ENCODE measurements around the gene TMOD1. TPM values are rescaled to one million over a fixed set of nuclear protein-coding genes. Genes with fewer than 3 reads are reported as not detected.

TMOD1 gene
- total and polyA plus RNA-seq, 9 donors = 37.1 to 77.2 (median 64.0) TPM

DNA sequence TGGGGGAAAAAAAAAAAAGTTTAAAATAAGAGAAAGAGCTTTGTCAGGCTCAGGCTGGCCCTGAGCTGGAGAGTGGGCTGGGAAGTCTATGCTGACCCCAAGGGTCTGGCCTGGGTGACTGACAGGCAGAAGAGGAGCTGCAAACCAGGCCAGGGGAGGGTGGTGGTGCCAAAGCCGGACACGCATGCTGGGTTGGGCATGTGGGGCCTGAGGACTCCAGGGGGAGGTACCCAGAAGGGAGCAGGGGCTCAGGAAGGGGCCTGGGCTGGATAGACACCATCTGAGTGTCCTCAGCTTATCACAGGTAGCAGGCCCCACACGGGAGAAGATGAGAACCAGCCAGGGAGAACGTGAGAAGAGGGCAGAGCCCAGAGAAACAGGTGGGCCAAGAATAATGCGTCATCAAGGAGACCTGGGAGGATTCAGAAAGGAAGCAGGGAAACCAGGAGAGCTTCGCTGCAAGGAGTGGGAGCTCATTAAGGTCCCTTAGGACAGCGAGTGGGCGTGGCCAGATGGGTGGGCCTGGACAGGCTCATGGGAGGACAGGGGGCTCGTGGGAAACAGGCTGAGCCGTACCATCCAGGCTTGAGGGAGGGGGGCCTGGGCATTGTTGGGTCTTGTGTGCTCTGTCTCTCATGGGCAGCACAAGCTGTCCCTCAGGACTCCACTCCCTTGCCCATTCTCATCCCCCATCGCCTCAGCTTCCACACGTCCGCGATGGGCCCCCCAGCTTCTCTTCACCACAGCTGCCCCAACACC lies 16.0 kb downstream of the TMOD1 start:
- Histone ChIP-seq H3K4me1 (ENCODE audit: insufficient read depth) (peaks cover 33% of the 10 kb centered on the region), H3K27me3 (no peaks in the 10 kb centered on the region), H3K4me3 (no peak overlapping the region), H3K27ac (peak overlapping the region; percentile 64 to 66), H3K36me3 (no peaks in the 10 kb centered on the region), H3K9me3 (no peaks in the 10 kb centered on the region)
- no peak for DNase-seq
- intact Hi-C loops (cut with DNase I) = no loop called here
- no peak for TF ChIP-seq EP300 (IDR thresholded peaks at IDR 0.05)
- no peak for TF ChIP-seq POLR2A (IDR thresholded peaks at IDR 0.05)
- TF ChIP-seq, protein P1, sequence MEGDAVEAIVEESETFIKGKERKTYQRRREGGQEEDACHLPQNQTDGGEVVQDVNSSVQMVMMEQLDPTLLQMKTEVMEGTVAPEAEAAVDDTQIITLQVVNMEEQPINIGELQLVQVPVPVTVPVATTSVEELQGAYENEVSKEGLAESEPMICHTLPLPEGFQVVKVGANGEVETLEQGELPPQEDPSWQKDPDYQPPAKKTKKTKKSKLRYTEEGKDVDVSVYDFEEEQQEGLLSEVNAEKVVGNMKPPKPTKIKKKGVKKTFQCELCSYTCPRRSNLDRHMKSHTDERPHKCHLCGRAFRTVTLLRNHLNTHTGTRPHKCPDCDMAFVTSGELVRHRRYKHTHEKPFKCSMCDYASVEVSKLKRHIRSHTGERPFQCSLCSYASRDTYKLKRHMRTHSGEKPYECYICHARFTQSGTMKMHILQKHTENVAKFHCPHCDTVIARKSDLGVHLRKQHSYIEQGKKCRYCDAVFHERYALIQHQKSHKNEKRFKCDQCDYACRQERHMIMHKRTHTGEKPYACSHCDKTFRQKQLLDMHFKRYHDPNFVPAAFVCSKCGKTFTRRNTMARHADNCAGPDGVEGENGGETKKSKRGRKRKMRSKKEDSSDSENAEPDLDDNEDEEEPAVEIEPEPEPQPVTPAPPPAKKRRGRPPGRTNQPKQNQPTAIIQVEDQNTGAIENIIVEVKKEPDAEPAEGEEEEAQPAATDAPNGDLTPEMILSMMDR (IDR thresholded peaks at IDR 0.05) = no peak
- 81 to 89% (median 82%) methylated on average over 14 of the region's 14 CpGs for WGBS, 3 donors

DNA sequence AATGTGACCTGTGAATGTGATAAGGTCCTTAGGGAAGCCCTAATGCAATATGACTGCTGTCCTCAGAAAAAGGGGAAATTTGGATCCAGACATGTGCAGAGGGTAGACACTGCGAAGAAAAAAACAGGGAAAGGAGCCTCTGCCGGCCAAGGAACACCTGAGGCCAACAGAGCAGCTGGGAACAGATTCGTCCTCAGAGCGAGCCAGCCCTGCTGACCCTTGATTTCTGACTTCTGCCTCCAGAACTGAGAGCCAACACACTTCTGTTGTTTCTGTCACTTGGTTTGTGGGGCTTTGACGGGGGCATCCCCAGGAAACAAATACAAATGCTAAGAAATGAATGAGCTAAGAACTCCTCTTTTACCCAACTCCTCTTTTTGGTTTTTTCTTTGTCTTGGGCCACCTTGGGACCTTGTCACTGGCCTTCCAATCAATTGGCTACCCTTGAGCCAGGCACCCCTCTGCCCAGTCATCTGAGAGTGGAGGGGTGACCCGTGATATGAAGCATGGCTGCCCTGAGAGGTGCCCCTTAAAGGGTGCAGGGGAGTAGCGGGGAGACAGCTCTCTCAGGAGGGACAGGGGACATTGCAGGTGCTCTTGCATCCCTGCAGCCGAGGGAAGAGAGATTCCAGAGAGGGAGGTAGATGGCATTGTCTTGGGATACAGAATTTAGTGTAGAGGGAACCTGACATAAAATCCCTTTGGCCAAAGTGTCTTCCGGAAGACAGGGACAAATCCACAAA lies 16.9 kb downstream of the TMOD1 start:
- 72% methylated on average over 9 of the region's 9 CpGs for WGBS, 3 donors
- peaks cover 33% of the 10 kb centered on the region for H3K4me1 ChIP-seq (ENCODE audit: insufficient read depth)

DNA sequence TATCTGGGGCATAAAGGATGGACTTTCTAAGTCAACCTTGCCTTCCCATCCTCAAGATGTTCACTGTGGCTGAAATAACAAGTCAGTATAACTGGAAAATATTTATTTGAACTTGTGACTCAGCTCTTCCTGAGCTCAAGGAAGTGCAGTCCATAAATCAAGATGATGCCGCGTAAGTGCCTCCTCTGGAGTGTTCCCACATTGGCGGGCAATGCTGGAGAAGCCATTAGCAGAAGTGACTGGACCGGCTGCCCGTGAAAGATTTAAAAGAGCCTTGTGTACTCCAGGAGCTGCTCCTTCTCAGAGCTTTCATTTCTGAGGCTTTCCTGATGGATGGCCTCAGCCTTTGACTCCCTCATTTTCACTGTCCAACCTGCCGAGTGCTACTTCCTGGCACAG lies 17.4 kb downstream of the TMOD1 start:
- Histone ChIP-seq H3K4me1 (ENCODE audit: insufficient read depth) (peaks cover 33% of the 10 kb centered on the region), H3K36me3 (no peaks in the 10 kb centered on the region), H3K27me3 (no peaks in the 10 kb centered on the region), H3K27ac (peak overlapping the region; percentile 64 to 66), H3K4me3 (no peak overlapping the region), H3K9me3 (no peaks in the 10 kb centered on the region)
- DNase-seq = peak; percentile 61 to 82 (median 70)
- WGBS, 3 donors = 4 to 7% (median 4%) methylated on average over 6 of the region's 6 CpGs
- TF ChIP-seq, protein P1 (IDR thresholded peaks at IDR 0.05) = no peak
- TF ChIP-seq EP300 (IDR thresholded peaks at IDR 0.05) (no peak), POLR2A (IDR thresholded peaks at IDR 0.05) (peak; percentile 9)
- intact Hi-C loops (cut with DNase I) = no loop called here

More for the DNA sequence above, 16.9 kb downstream of the TMOD1 start:
- H3K4me3 ChIP-seq = no peak overlapping the region
- intact Hi-C loops (cut with DNase I) = no loop called here
- DNase-seq = no peak
- TF ChIP-seq EP300 (IDR thresholded peaks at IDR 0.05) = no peak
- TF ChIP-seq POLR2A (IDR thresholded peaks at IDR 0.05) = no peak
- TF ChIP-seq, protein P1 (IDR thresholded peaks at IDR 0.05) = no peak
- H3K9me3 ChIP-seq = no peaks in the 10 kb centered on the region
- H3K36me3 ChIP-seq = no peaks in the 10 kb centered on the region
- H3K27ac ChIP-seq = peak overlapping the region; percentile 64 to 66
- H3K27me3 ChIP-seq = no peaks in the 10 kb centered on the region

DNA sequence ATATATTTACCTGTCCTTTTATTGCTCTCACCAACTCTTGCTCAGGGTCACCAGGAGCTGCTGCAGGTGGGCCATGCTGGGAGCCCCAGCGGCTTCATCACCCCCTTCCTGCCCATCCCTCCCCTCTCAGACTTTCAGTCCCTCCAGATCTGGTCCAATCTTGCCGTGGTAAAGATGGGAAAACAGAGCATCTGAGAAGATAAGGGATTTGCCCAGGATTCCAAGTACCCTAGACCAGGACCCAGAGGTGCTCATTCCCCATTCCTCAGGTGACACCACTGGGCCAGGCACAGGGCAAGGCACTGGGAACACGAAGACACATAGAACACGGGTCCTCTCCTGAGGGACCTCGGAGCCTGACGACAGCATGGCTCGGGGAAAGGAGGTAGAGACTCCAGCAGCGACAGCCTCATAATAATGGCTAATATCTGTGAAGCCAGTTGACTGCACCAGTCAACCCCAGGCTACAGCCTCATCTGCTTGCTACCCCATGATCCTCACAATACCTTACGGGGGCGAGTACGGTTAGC lies 18.0 kb downstream of the TMOD1 start:
- no peak for TF ChIP-seq POLR2A (IDR thresholded peaks at IDR 0.05)
- TF ChIP-seq, protein P1 (IDR thresholded peaks at IDR 0.05) = no peak
- no peak for TF ChIP-seq EP300 (IDR thresholded peaks at IDR 0.05)
- H3K27ac ChIP-seq = peak overlapping the region; percentile 64 to 66
- no peaks in the 10 kb centered on the region for H3K36me3 ChIP-seq
- H3K4me1 ChIP-seq (ENCODE audit: insufficient read depth) = peaks cover 33% of the 10 kb centered on the region
- DNase-seq = no peak
- no peaks in the 10 kb centered on the region for H3K9me3 ChIP-seq
- H3K27me3 ChIP-seq = no peaks in the 10 kb centered on the region
- no peak overlapping the region for H3K4me3 ChIP-seq
- intact Hi-C loops (cut with DNase I) = no loop called here
- 92 to 94% (median 93%) methylated on average over 11 of the region's 11 CpGs for WGBS, 3 donors
